ENCODE data around the gene STPG2. TPM values are rescaled to one million over a fixed set of nuclear protein-coding genes. Genes with fewer than 3 reads are reported as not detected.

Gene STPG2
- total and polyA plus RNA-seq, 2 of the 8 experiments (the other 6 are each of a cell fraction or from before 2014, with no cell fraction given), result 0.03 TPM; not detected in 1

DNA sequence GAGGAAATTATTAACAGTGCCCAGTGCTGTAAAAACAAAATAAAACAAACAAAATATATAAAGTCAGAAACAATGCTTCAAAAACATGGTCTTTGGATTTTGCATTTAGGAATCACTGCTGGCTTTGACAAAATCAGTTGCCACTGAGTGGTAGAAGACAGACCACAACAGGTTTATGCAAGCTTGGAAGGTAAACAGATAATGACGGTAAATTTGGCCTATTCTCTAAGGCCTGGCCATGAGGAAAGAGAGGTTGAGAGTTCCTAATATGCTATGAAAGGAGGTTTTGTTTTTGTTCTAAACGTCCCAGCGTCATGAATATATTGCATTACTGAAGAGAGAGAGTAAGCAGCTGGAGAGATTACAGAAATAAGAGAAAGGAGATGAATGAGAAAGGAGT is 629.4 kb downstream of the STPG2 start (continued):
- no peak for TF ChIP-seq BCL11A (IDR thresholded peaks at IDR 0.05; ENCODE audit: low read depth in 2 of 2, low read length in 2 of 2)
- TF ChIP-seq GTF2F1 (IDR thresholded peaks at IDR 0.05; ENCODE audit: borderline replicate concordance, low read depth, low read length), result no peak
- no peak for TF ChIP-seq GABPA (IDR thresholded peaks at IDR 0.05; ENCODE audit: borderline replicate concordance, insufficient read depth, low read length)
- TF ChIP-seq, protein P1, sequence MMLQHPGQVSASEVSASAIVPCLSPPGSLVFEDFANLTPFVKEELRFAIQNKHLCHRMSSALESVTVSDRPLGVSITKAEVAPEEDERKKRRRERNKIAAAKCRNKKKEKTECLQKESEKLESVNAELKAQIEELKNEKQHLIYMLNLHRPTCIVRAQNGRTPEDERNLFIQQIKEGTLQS (IDR thresholded peaks at IDR 0.05; ENCODE audit: insufficient read depth, low read depth, low read length), result no peak
- no peak for TF ChIP-seq BACH1 (IDR thresholded peaks at IDR 0.05; ENCODE audit: low read length)

Other genes starting within 250 kb of the STPG2 start
- 31.4 and 31.9 TPM in 2 replicates for gene RAP1GDS1, start 117.9 kb upstream of the STPG2 start, total RNA-seq (2021; fragmentation: NEBNext Ultra II Directional; extraction: Animal tissue kit (Norgen Biotek cat#: 25700))
- gene RAP1GDS1, start 117.9 kb upstream of the STPG2 start, polyA plus RNA-seq (2011; rRNA removed), result 8.5 and 12.8 TPM in 2 replicates

Data from H1 (cell line).